OCI-LY3 (cell line): Measurements from ENCODE around the gene SSX2IP.
A peak's percentile ranks its signal among the peaks of the same experiment; 100 is the strongest.

ENCODE experiments used
- H2AFZ ChIP-seq: fragments of 200-600, 300-600 bp; shearing (Covaris generic); 2 replicates; pipeline ENCODE4 v1.6.0; 2014; ENCODE audit warnings: antibody characterized with exemption, low read depth, low read length
- H3K27ac ChIP-seq: fragments of 200-600, 300-600 bp; sonication (generic); 2 replicates; pipeline ENCODE4 v1.5.1; 2014; ENCODE audit warnings: mild to moderate bottlenecking, low read length, moderate library complexity, mixed read lengths
- H3K27me3 ChIP-seq: fragments of 200-600, 300-600 bp; sonication (generic); 2 replicates; pipeline ENCODE4 v1.6.1; 2014; ENCODE audit warnings: low read depth, low read length, mixed read lengths
- H3K36me3 ChIP-seq: fragments of 200-600, 300-600 bp; sonication (generic); replicated peaks from 2 replicates; pipeline ENCODE3; 2014; ENCODE audit warnings: low read depth, low read length, mixed read lengths
- H3K4me1 ChIP-seq: fragments of 300-600, 200-600 bp; sonication (generic); 2 replicates; pipeline ENCODE4 v1.6.1; 2014; ENCODE audit warnings: low read length, mixed read lengths
- H3K4me2 ChIP-seq: fragments of 200-600, 300-600 bp; sonication (generic); 2 replicates; pipeline ENCODE4 v1.6.1; 2014; ENCODE audit warnings: low read length, mixed read lengths
- H3K4me3 ChIP-seq: fragments of 300-600, 200-600 bp; sonication (generic); 2 replicates; pipeline ENCODE4 v1.5.1; 2014; ENCODE audit warnings: antibody characterized with exemption, mild to moderate bottlenecking, low read length, moderate library complexity
- H3K79me2 ChIP-seq: fragments of 300-600, 200-600 bp; shearing (Covaris generic); 2 replicates; pipeline ENCODE4 v1.6.1; 2014; ENCODE audit warnings: mild to moderate bottlenecking, low read length, mixed read lengths
- H3K9ac ChIP-seq: fragments of 300-600, 200-600 bp; shearing (Covaris generic); 2 replicates; pipeline ENCODE4 v1.6.0; 2014; ENCODE audit warnings: mild to moderate bottlenecking, low read length, moderate library complexity
- H3K9me3 ChIP-seq: fragments of 200-600, 300-600 bp; shearing (Covaris generic); 2 replicates; pipeline ENCODE4 v1.6.1; 2014; ENCODE audit warnings: low read length, mixed read lengths; ENCODE audit not compliant: insufficient read depth
- H4K20me1 ChIP-seq: fragments of 200-600, 300-600 bp; sonication (generic); 2 replicates; pipeline ENCODE4 v1.6.1; 2016; ENCODE audit warnings: low read length, mixed read lengths; ENCODE audit not compliant: insufficient read depth
- EZH2phosphoT487 ChIP-seq: fragments of 200-600 bp; shearing (Covaris generic); IDR thresholded peaks from 2 replicates; pipeline ENCODE4 v1.6.1; 2018; ENCODE audit warnings: antibody characterized with exemption, mixed run types, low read depth
- TF ChIP-seq, protein P1 (sequence below): fragments of 200-600, 300-600 bp; sonication (generic); IDR thresholded peaks from 2 replicates; pipeline ENCODE4 v1.5.1; 2014; ENCODE audit warnings: antibody characterized with exemption, low read length, low read depth

SSX2IP gene

DNA sequence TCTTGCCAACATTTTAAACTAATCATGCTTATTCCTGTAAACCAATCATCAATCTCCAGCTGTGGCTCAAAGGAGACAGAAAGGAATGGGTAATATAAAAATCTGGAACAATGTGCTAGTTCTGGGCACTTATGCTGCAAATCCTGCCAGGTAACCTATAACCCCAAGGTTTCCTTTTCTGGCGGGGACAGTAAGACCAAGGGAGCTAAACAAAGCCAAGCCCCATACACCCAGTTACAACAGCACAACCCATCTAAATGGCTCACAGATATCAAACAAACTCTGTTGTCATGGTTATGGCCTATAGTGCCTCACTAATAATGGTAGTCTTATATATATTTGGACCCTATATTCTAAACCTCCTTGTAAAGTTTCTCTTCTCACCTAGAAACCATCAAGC, 79.2 kb downstream of the SSX2IP start:
- H3K4me1 ChIP-seq = 0 out of 2 replicates have a peak, but pooled peaks cover 3% of the 10 kb centered on the region
- H3K4me3 ChIP-seq = no peak overlapping the region
- peaks cover 11% of the 10 kb centered on the region; the same call in 1 of the 2 replicates for H3K9me3 ChIP-seq
- H3K36me3 ChIP-seq = peaks cover 10% of the 10 kb centered on the region
- no peak overlapping the region for H2AFZ ChIP-seq
- H4K20me1 ChIP-seq = no peaks in the 10 kb centered on the region
- H3K9ac ChIP-seq = no peak overlapping the region
- H3K27ac ChIP-seq = no peak overlapping the region
- no peaks in the 10 kb centered on the region for H3K27me3 ChIP-seq
- no peaks in the 10 kb centered on the region for H3K79me2 ChIP-seq
- TF ChIP-seq, protein P1, sequence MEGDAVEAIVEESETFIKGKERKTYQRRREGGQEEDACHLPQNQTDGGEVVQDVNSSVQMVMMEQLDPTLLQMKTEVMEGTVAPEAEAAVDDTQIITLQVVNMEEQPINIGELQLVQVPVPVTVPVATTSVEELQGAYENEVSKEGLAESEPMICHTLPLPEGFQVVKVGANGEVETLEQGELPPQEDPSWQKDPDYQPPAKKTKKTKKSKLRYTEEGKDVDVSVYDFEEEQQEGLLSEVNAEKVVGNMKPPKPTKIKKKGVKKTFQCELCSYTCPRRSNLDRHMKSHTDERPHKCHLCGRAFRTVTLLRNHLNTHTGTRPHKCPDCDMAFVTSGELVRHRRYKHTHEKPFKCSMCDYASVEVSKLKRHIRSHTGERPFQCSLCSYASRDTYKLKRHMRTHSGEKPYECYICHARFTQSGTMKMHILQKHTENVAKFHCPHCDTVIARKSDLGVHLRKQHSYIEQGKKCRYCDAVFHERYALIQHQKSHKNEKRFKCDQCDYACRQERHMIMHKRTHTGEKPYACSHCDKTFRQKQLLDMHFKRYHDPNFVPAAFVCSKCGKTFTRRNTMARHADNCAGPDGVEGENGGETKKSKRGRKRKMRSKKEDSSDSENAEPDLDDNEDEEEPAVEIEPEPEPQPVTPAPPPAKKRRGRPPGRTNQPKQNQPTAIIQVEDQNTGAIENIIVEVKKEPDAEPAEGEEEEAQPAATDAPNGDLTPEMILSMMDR = no peak
- TF ChIP-seq EZH2phosphoT487 = no peak
- no peak overlapping the region for H3K4me2 ChIP-seq

DNA sequence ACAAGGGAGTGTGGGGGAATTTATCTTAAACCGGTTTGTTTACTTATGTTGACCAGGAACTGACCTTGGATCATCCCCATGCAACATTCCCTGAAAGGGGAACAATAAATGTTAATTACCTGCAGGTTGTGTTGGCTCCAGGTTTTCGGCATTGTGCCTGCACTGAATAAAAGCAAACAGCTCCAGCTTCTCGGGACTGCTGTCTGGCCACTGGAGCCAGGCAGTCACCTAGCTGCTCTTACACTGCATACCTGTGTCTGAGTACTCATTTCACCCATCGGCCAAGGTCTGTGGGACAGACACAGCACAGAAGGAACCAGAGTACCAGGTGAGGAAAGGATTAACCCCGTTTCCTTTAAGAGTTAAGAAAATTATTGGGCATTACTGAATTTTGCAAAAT, 83.3 kb downstream of the SSX2IP start:
- no peak overlapping the region for H3K4me2 ChIP-seq
- no peaks in the 10 kb centered on the region for H3K36me3 ChIP-seq
- no peaks in the 10 kb centered on the region for H3K9me3 ChIP-seq
- H4K20me1 ChIP-seq = no peaks in the 10 kb centered on the region
- no peak overlapping the region for H3K4me3 ChIP-seq
- no peak for TF ChIP-seq EZH2phosphoT487
- TF ChIP-seq, protein P1 = no peak
- 0 out of 2 replicates have a peak, but pooled peaks cover 3% of the 10 kb centered on the region for H3K4me1 ChIP-seq
- H2AFZ ChIP-seq = no peak overlapping the region
- no peak overlapping the region for H3K27ac ChIP-seq
- H3K79me2 ChIP-seq = no peaks in the 10 kb centered on the region
- no peaks in the 10 kb centered on the region for H3K27me3 ChIP-seq
- no peak overlapping the region for H3K9ac ChIP-seq

DNA sequence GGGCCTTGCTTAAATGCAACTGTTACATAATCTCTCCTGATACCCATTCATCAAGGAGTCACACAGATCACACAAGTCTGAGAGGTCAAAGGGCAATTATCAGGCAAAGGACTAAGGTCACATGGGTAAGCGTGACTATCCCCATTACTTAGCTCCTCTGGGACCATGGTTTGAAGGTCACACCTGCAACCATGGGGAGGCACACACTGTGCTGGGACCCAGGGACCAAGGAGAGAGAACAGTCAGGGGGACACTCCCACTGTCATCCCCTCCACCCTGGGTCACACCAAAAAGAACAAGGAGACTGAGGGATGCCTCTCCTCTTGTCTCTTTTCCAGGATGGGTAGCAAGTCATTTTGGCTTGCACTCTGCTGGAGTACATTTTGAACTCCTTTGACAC, 85.1 kb downstream of the SSX2IP start:
- no peaks in the 10 kb centered on the region for H3K79me2 ChIP-seq
- no peak overlapping the region for H3K4me2 ChIP-seq
- H2AFZ ChIP-seq = no peak overlapping the region
- no peaks in the 10 kb centered on the region for H3K27me3 ChIP-seq
- no peaks in the 10 kb centered on the region for H3K36me3 ChIP-seq
- H3K4me1 ChIP-seq = peaks cover 11% of the 10 kb centered on the region
- H4K20me1 ChIP-seq = no peaks in the 10 kb centered on the region
- H3K9ac ChIP-seq = no peak overlapping the region
- no peaks in the 10 kb centered on the region for H3K9me3 ChIP-seq
- H3K4me3 ChIP-seq = no peak overlapping the region
- TF ChIP-seq, protein P1 = no peak
- no peak for TF ChIP-seq EZH2phosphoT487
- H3K27ac ChIP-seq = no peak overlapping the region

DNA sequence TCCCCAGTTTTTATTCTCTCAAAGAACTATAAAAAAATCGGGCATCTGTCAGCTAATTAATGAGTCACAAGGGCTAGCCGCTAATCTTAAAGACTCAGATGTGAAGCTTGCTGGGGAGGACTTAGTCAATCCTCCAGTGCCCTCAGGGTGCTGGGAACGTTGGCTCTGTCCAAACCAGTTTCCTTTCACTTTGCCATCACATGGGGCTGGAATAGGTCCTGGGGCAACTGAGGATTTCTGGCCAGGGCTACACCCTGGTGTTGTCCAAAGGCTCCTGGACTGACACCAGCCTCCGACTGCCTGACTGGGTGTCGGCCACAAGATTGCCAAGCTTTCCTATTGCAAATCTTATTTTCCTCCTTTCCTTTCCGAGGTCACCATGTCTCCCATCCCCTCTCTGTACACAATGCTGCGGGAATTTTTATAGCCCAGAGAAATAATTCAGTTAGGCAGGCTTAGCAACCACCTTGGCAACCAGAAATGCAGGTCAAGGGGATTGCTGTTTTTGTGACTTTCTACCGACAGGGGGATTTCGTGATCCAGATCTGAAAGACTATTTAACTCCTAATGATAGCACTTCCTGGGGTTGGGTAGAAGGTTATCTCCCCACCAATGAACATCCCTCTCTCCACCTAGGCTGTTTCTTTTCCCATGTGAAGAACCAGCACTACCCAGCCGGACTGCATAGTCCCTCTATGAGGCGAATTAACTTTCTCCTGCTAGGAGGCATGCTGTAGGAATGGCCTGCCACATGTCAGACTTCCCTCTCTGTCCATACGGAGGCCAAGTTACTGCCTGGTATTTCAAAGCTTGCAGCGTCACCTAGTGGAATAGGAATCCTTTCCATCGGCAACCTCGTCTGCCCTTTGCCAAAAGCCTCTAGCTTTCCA, 86.1 kb downstream of the SSX2IP start:
- Histone ChIP-seq H3K9me3 (no peaks in the 10 kb centered on the region), H3K9ac (no peak overlapping the region), H3K4me2 (no peak overlapping the region), H3K4me1 (peaks cover 21% of the 10 kb centered on the region), H3K36me3 (no peaks in the 10 kb centered on the region), H3K4me3 (no peak overlapping the region), H3K27ac (no peak overlapping the region), H4K20me1 (no peaks in the 10 kb centered on the region), H2AFZ (no peak overlapping the region), H3K79me2 (no peaks in the 10 kb centered on the region), H3K27me3 (no peaks in the 10 kb centered on the region)
- TF ChIP-seq EZH2phosphoT487 = no peak
- TF ChIP-seq, protein P1 = peak; percentile 26; the same call in 1 of the 2 replicates
